ENCODE data around the gene BOLL. TPM values are rescaled to one million over a fixed set of nuclear protein-coding genes. Genes with fewer than 3 reads are reported as not detected.

Gene BOLL
- total RNA-seq, 4 donors from 2014 or later = 0.19 TPM; not detected in 3

GRCh38 chr2:197821550-197822289, 36.6 kb upstream of the BOLL start:
- H3K36me3 ChIP-seq = no peaks in the 10 kb centered on the region
- no peaks in the 10 kb centered on the region for H3K9me3 ChIP-seq
- no peaks in the 10 kb centered on the region for H3K27me3 ChIP-seq
- no peak for ATAC-seq
- 79 to 86% methylated on average over 1 to 2 of the region's 2 CpGs for whole genome bisulfite sequencing, 2 donors (ENCODE audit: low coverage in 1 of 2)
- peaks cover 0 to 4% (median 0%) of the 10 kb centered on the region in 3 donors for H3K4me1 ChIP-seq
- TF ChIP-seq POLR2AphosphoS5 (IDR thresholded peaks at IDR 0.05) = no peak
- TF ChIP-seq EP300 (IDR thresholded peaks at IDR 0.05) = no peak
- TF ChIP-seq POLR2A (IDR thresholded peaks at IDR 0.05) = no peak
- no peak for TF ChIP-seq CTCF (IDR thresholded peaks at IDR 0.05)
- H3K27ac ChIP-seq = no peak overlapping the region
- H3K4me3 ChIP-seq = no peak overlapping the region

GRCh38 chr2:197814526-197814925, 29.4 kb upstream of the BOLL start:
- Histone ChIP-seq H3K27ac (no peak overlapping the region), H3K36me3 (no peaks in the 10 kb centered on the region), H3K9me3 (no peaks in the 10 kb centered on the region), H3K4me1 (peaks cover 0 to 8% (median 0%) of the 10 kb centered on the region in 3 donors), H3K27me3 (no peaks in the 10 kb centered on the region), H3K4me3 (no peak overlapping the region)
- 76 to 80% methylated on average over 2 of the region's 2 CpGs for WGBS, 2 donors (ENCODE audit: low coverage in 1 of 2)
- no peak for ATAC-seq
- no peak for TF ChIP-seq POLR2A (IDR thresholded peaks at IDR 0.05)
- TF ChIP-seq POLR2AphosphoS5 (IDR thresholded peaks at IDR 0.05) = no peak
- TF ChIP-seq EP300 (IDR thresholded peaks at IDR 0.05) = no peak
- no peak for TF ChIP-seq CTCF (IDR thresholded peaks at IDR 0.05)

- no peak overlapping the region for H3K27ac ChIP-seq
- H3K9me3 ChIP-seq = no peaks in the 10 kb centered on the region
- H3K4me1 ChIP-seq = peaks cover 0 to 21% (median 5%) of the 10 kb centered on the region in 3 donors
- 51 to 53% methylated on average over 3 of the region's 3 CpGs for WGBS, 2 donors (ENCODE audit: low coverage in 1 of 2)
- H3K27me3 ChIP-seq = no peaks in the 10 kb centered on the region
- no peaks in the 10 kb centered on the region for H3K36me3 ChIP-seq
- TF ChIP-seq POLR2A (IDR thresholded peaks at IDR 0.05) = no peak
- peak in 1 of 4 experiments; percentile 46 for TF ChIP-seq CTCF (IDR thresholded peaks at IDR 0.05)
- no peak for TF ChIP-seq EP300 (IDR thresholded peaks at IDR 0.05)
- TF ChIP-seq POLR2AphosphoS5 (IDR thresholded peaks at IDR 0.05) = no peak
- peak; percentile 48 for ATAC-seq
- H3K4me3 ChIP-seq = no peak overlapping the region
Measured at GRCh38 chr2:197813093-197813787, 28.1 kb upstream of the BOLL start.

- no peak overlapping the region for H3K4me3 ChIP-seq
- H3K27ac ChIP-seq = no peak overlapping the region
- H3K36me3 ChIP-seq = no peaks in the 10 kb centered on the region
- H3K9me3 ChIP-seq = no peaks in the 10 kb centered on the region
- ATAC-seq = no peak
- TF ChIP-seq POLR2AphosphoS5 (IDR thresholded peaks at IDR 0.05) (no peak), POLR2A (IDR thresholded peaks at IDR 0.05) (no peak), CTCF (IDR thresholded peaks at IDR 0.05) (no peak), EP300 (IDR thresholded peaks at IDR 0.05) (no peak)
- H3K4me1 ChIP-seq = peaks cover 0 to 48% (median 5%) of the 10 kb centered on the region in 3 donors
- WGBS, 2 donors (ENCODE audit: low coverage in 1 of 2) = 56 to 61% methylated on average over 3 of the region's 3 CpGs
- H3K27me3 ChIP-seq = no peaks in the 10 kb centered on the region
Measured at GRCh38 chr2:197810491-197810890, 25.4 kb upstream of the BOLL start.

All from gastroesophageal sphincter (tissue), 4 donors.